Endothelial cell of hepatic sinusoid (primary cell): ENCODE results near the gene TUBGCP2.

Source experiments
- in situ Hi-C: cut with HindIII; loops from 2 replicates; pipeline ENCODE4 v1.10.0; 2017; ENCODE audit warnings: low sequenced_read_pairs

The TUBGCP2 gene

DNA sequence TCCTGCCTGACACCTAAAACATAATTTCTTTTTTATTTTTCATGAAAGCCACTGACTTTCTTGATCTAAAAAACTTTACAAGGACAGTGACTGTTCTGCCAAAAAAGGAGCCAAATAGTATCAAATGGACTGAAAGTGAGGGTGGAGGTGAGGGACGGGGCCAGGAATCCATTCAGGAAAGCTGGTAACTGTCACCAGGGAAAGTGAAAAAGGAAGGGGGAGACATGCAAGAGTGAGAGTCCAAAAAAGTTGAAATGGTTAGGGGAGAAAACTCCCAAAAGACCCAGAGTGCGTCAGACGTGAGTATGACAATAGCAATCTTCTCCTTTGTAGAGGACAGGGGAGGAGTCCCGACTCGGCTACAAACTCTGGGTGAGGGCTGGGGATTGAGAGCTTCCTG, 35.6 kb upstream of the TUBGCP2 start:
- in situ Hi-C loops, result no loop called here

DNA sequence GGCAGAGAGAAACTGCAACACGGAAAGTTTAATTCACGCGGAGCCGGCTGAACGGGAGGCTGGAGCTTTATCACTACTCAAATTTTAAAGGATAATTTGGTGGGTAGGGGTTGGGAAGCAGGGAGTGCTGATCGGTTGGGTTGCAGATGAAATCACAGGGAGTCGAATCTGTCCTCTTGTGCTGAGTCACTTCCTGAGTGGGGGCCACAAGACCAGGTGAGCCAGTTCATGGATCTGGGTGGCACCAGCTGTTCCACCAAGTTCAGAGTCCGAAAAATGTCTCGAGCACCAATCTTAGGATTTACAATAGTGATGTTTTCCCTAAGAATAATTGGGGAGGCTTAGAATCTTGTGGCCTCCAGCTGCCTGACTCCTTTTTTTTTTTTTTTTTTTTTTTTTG, 34.9 kb upstream of the TUBGCP2 start:
- in situ Hi-C loops, result no loop called here

DNA sequence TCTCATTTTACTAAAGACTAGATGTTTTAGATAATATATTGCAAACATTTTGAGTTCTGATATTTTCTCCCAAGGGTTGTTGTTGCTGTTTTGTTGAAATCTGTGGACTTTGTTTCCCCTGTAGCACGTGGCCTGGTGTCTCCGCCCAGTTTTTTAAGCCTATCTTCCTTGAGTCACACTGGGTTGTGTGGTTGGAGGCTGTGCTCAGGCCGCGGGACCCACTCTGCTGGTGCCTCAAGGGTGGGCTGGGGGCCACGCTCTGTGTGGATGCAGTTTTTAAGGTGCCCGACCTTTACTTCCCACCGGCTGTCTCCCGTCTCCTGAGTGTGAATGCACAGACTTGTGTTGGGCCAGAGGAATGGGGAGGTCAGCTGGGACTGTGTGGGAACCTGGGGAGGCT, 34.3 kb upstream of the TUBGCP2 start:
- in situ Hi-C loops, result no loop called here

DNA sequence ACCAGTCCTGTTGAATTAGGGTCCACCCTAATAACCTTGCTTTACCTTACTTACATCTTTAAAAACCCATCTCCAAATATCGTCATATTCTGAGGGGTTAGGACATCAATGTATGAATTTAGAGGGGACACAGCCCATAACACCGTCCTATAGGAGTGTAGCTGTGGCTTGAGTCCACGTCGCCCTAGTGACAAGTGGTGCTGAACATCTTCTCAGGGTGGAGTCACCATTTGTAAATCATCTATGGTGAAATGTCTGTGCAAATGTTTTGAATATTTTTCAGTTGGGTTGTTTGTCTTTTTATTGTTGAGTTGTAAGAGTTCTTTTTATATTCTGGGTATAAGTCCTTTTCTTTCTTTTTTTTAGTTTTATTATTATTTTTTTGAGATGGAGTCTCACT, 33.3 kb upstream of the TUBGCP2 start:
- in situ Hi-C loops, result no loop called here

DNA sequence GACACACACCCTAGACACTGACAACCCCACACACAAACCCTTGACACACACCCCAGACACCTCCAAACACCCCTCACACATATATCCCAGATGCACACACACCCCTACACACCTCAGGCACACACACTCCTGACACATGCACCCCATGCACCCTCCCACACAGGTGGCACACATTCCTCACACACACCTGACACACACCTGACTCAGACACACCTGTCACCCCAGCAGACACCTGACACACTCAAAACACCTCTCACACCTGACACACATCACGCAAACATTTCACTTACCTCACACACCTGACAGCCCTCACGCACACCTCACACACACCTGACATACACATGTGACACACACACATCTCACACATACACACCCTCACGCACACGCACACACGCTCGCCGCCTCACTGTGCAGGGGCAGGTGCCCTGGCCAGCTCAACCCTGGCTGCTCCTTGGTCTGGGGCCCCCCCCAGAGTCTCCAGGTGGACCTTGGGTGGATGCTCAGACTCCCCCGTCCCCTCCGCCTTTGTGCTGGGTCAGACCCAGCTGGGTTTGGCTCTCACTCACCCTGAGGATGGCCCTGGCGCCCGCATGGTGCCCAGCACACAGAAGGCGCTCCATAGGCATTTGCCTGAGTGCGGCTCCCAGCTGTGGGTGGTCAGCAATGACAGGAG, 31.2 kb upstream of the TUBGCP2 start:
- in situ Hi-C loops, result no loop called here

DNA sequence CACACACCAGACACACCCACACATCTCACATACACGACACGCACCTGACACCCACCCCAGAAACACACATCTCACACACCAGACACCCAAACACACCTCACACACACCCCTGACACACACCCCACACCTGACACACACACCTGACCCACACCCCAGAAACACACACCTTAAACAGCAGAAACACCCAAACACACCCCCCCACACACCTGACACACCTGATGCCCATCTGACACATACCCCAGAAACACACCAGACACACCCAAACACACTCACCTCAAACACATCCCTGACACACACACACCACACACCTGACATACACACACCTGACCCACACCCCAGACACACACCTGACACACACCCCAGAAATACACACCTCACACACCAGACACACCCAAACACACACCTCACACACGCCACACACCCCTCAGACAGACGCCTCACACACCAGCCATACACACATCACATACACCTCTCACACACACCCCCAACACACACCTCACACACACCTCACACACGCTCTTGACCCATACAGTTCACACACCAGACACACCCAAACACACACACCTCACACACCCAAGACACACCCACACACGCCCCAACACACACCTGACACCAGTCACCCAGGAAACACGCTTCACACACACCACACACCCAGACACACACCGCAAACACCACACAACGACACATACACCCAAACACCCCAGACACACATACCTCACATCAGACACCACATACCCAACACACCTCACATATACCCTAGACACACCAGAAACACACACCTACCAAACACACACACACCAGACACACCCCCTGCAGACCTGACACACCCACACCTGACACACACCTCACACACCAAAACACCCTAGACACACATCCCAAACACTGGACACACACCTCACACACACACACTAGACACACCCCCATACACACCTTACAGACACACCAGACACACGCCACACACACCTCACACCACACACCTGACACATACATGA, 29.7 kb upstream of the TUBGCP2 start:
- in situ Hi-C loops, result no loop called here

DNA sequence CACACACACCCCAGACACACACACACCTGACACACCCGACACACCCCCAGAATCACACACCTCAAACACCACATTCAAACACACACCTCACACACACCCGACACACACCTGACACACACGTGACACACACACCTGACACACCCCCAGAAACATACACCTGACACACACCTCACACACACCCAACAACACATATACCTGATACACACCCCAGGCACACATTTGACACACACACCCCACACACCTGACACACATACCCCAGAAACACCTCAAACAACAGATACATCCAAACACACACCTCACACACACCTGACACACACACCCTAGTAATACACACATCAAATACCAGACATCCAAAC, 28.7 kb upstream of the TUBGCP2 start:
- in situ Hi-C loops, result no loop called here

DNA sequence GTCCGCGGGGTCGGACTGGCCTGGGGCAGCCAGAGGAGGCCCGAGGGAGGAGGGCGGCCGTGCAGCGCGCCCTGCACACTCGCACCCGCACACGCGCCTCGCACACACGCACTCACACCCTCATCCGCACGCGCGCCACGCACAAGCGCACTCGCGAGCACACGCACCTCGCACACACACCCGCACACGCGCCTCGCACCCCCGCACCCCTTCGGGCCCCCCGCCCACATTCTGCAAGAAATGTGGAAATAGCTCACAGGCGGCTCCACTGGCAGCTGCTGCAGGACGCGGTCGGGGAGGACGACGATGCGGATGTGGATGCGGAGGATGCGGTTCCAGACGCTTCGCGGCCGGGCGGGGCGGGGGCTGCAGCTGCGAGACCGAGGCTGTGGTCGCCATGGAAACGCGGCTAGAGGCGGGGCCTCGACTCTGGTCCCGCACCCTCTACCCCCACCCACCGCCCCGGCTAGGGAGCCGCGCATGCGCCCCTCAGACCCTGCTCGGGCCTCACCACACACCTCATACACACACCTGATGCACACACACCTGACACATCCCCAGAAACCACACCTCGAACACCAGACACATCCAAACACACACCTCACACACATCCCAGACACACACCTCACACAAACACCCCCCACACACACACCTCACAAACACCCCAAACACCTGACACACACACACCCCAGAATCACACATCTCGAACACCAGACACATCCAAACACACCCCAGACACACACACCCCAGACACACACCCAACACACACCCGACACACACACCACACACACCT, 28.1 kb upstream of the TUBGCP2 start, which contains the start of gene CALY:
CALY (minus strand) TSS at position 320 of the 793 bp plus-strand sequence. CDS start 7,907 bp downstream, outside the sequence.
- in situ Hi-C loops, result no loop called here

DNA sequence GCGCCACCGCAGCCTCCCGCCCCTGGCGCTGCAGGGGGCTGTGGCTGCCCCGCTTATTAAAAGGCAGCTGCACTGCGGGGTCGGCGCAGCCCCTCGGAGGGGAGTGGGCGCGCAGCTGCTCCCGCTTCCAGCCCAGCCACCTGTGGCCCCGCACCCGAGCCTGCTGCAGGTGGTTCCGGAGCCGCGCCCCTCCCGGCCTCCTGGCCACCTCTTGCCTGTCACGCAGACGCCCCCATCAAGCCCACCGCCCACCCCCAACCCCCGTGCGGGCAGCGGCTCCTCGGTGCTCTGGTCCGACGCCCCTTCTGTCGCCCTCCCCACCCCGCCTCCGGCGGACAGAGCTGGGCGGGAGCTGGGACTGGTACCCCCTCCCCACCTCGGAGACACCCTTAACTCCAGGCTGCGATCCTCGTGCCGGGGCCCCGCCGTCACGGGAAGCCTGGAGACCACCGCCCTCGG, 27.5 kb upstream of the TUBGCP2 start:
- in situ Hi-C loops, result no loop called here

DNA sequence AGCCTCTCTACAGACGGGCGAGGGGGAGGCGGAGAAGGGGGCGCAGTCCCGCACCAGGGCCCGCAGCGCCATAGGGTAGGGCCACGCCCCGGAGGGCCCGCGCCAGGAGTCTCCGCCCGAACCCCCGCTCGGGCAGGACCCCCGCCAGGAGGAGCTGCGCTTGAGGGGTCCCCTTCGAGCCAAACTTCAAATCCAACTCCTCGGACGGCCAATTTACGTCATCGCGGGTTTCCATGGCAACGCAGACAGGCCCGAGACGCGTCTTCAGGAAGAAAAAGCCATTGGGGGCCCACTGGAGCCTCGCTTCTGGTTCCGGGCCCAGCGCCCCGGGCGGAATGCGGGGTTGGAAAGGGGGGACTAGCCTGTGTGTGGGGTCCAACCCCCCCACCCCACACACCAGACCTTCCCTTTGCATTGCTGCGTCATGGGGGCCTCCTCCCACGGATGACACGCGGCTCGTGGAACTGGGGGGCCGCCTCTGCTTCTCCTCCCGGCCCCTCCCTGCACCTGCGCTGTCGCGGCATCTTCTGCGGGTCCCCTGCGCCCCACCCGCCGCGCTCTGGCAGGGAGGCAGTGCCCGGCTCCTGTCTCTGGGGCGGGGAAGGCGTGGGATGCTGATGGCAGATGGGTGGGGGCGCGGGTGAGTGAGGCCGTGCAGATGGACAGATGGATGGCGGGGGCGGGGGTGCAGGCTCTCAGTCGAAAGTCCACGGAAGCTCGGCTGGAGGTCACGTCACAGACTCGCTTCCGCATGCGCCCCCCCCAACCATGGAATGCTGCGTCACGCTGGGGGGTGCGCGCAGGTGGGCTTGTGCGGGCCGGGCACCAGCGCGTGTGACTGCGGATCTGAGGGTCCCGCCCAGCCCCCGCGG, 26.8 kb upstream of the TUBGCP2 start:
- in situ Hi-C loops, result no loop called here

DNA sequence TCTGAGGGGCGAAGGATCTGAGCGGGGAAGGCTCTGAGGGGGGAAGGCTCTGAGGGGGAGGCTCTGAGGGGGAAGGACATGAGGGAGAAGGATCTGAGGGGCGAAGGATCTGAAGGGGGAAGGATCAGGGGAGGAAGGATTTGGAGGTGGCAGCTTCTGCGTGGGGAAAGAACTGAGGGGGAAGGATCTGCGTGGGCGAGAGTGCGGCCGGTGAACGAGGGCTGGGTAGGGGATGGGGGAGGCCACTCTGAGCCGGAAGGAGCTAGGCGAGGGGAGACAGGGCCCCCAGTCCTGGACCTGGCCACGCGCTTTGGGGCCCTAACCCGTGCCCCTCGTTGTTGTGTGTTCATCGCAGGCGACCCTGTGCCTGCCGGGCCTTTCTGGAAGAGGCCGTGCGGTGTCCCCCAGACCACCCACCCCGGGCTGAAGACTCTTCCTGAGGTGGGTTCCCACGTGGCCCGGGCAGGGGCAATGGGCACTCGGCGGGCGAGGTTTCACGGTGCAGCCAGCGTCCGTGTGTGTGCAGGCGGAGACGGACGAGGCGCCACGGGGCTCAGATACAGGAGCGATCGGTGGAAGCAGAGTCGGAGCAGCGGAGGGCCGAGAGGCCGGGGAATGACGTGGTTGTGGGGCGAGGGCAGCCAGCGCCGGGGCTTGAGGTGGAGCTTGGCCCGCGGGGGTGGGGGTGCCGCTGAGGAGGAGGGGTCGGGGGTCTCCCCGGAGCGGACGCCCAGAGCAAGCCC, 26.0 kb upstream of the TUBGCP2 start:
- in situ Hi-C loops, result no loop called here

DNA sequence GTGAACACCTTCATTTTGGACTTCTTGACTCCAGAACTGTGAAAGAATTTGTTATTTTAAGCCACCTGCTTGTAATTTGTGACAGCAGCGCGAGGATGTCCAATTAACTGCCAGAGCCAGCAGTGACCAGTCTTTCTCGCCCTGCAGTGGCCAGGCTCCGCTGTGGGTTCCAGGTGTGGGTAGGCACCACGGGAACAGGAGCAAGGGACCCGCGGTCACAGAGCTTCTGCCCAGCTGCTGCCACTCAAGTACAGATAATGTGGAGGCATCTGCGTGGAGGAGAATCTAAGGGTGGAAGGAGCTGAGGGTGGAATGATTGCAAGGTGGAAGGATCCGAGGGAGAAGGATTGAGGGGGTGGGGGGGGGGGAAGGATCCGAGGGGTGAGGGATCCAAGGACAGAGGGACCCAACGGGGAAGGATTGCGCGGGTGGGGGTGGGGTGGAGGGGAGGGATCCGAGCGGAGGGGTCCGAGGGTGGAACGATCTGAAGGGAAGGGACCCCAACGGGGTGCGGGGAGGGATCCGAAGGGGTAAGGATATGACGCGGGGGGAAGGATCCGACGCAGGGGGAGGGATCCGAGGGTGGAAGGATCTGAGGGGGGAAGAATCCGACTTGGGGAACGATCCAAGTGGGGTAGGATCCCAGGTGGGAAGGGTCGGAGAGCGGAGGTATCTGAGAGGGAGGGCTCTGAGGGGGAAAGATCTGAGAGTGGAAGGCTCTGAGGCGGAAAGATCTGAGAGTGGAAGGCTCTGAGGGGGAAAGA, 24.4 kb upstream of the TUBGCP2 start:
- in situ Hi-C loops, result no loop called here

DNA sequence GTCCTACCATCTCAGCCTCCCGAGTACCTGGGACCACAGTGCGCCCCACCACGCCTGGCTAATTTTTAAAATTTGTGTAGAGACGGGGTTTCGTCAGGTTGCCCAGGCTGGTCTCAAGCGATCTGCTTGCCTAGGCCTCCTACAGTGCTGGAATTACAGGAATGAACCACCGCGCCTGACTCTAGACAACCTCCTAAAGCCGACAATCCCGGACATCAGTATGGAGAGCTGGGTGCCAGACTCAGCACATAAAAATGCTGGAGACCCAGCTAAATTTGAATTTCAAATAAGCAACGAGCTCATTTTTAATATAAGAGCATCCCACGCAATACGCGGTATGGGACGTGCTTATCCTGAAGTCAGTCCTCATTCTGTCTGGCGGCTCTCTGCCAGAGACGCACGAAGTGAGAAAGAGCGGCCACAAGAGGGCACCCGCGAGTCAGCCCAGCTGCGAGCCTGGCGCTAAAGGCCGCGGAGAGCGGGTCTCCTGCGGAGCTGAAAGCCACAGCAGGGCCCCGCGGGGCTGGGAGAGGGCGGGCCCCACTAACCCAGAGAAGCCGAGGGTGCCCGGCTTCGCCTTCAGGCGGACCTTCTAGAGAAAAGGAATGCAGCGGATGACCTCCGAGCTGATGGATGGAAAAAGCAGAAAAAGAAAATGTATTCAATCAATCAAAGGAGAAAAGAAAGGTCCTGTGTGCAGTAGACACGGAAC, 21.0 kb upstream of the TUBGCP2 start:
- in situ Hi-C loops, result no loop called here

DNA sequence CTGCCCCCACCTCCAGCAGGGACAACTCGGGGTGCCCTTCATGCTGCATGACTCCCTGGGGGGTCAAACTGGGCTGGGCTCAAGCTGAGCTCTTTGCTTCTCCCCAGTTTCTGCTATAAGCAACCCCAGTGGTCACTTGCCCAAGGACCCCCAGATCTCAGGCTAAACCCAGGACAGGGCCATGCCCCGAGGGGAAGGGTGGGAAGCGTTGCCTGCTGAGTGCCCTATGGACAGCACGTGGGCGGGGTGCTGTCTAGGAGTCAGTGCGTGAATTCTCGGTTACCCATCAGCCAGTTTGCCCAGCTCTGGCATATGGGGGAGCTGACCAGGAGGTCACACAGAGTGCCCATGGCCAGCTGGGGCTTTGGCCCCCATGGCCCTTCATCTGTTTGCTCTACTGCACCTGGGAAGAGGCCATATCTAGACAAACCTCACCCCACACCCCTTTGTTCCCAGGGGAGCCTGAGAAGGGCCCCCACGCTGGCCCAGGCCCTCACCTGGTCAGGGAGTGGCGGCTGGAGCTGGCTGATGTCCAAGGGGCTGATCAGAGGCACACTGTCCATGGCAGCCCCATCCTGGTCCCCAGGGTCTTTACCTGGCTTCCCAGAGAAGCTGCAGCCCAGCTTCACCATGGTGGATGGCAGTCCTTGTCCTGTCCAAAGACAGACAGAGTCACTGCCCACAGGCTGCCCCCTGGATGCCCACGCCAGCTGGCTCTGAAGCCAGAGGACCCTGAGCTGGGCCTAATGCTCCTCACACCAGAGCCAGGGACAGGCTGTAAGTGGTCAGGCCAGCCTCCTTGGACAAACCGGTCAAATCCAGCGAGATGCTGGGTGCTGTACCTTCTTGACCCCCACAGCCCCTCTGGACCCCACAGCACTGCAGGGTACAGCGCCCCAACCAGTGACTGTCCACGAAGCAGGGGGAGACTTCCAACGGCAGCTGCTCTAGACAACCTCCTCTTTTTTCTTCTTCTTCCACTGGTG, 20.0 kb upstream of the TUBGCP2 start:
- in situ Hi-C loops, result no loop called here

DNA sequence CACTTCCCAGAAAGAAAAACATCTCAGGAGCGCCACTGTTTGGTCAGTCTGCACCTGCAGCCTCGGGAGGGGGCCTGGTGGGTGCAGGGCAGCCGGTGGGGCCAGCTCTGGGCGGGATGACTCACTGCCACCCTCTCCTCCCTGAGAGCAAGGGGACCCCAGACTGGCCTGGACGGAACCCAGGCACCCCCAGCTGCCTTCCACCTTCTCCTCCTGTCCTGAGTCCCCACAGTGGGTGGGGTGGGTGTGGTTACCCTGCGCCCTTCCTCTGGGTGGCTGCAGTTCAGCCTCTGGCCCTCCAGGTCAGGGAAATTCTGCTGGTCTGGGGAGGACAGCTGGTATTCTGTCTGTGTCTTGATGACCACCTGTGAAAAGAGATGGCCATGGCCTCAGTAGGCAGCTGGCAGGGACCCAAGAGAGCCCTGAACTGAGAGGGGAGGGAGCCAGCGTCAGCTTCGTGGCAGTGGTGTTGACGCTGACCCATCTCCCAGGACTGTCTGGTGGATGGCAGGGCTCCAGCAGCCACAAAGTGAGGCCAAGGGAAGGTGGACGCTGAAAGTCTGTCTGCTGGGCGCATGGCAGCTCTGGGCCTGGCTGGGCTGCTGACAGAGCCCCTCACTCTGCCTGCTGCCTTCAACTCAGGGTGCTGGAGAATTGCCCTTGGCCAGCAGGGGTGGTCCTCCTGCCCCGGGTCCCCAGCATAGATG, 19.1 kb upstream of the TUBGCP2 start:
- in situ Hi-C loops, result no loop called here
